GM15510 (cell line): Measurements from ENCODE around the gene MKLN1.

Experiments
- POLR2A ChIP-seq: IDR thresholded peaks from 3 replicates; pipeline ENCODE4 v1.6.1; 2011; ENCODE audit warnings: borderline replicate concordance; ENCODE audit not compliant: insufficient read length; ENCODE audit errors: extremely low read depth

Gene MKLN1

DNA sequence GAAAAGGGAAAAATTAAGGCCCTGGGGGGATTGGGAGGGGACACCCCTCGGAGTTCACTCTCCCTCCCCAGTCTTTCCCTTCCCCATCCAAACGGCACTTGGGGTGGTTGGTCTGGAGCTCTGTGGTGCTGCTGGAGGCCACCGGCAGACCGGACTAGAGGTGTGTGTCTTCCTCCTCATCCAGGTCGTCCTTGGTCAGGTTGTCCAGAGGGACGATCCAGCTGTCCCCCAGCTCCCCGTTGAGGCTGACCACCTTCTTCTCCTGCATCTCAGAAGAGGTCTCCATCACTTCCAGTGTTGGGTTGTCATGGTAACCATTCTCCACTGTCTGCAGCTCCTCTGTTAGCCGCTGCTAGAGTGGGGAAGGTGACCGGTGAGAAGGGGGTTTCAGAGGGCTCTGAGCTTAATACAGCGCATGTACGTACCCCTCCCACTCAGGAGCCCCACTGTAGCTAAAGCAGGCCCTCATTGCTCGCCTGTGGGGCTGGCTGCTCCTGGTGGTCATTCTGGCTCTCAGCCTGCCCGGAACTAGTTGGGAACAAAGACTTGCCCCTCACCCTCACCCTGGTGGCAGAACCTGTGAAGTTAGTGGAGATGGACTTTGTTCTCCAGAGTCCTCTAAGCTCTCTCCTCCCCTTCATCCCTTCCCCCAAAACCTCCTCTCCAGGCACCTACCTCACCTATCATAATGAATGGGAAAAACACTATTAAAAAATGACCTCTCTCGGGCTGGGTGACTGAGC, 176.7 kb downstream of the MKLN1 start:
- TF ChIP-seq POLR2A: no peak

DNA sequence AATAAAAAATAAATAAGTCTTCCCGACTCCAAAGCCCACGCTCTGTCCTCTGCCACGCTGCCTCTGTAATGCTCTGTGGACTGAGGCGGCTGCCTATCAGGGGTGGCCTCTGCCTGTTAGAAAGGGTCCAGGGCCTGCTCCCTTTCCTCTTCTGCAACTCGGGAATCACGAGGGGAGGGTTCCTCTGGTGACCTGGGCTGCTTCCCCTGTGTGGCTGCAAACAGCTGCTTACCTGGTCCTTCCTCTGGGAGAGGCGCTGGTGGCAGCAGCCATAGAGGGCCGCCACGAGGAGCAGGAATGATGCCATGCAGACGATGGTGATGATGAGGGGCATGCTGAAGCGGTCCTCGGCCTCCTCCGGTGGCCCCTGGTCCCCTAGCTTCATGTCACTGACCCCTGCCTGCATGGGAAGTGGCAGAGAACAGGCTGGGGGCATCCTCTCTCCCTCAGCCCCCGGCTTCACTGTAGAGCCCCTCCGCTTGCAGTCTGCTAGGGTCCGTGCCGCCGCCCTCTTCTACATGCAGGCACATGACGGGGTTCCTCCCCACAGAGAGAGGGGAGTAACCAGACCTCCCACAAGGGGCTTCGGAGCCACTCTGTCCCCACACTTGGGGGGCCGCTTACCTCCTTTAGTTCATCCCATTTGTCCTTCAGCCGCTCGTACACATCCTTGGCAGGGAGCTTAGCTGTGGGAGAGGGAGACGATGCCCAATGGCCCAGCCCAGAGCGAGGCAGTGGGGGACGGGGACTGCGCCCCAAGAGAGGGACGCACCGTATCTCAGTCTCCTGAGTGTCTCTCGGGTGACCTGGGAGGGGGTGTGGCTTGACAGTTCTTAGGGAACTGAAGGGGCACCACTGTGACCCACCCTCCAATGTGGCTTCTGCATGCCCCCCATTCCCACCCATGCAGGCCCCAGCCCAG, 178.2 kb downstream of the MKLN1 start:
- no peak for TF ChIP-seq POLR2A

DNA sequence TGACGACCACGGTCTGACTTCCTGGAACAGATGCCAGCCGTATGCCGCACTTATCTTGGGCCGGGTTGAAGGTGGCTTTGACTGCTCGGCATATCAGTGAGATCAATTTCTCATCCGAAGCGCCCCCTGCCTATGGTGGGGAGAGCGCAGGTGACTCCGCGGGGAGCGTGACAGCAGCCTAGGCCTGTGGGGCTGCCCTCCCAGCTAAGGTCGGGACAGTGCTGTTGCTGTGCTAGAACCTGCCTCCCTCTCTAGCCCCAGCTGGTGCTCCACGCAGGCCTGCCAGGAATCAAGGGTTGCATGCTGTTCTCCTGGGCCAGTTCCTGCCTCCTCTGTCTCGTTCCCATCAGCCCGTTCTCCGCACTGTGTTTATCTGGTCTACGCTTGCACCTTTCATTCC, 178.9 kb downstream of the MKLN1 start:
- TF ChIP-seq POLR2A: no peak

DNA sequence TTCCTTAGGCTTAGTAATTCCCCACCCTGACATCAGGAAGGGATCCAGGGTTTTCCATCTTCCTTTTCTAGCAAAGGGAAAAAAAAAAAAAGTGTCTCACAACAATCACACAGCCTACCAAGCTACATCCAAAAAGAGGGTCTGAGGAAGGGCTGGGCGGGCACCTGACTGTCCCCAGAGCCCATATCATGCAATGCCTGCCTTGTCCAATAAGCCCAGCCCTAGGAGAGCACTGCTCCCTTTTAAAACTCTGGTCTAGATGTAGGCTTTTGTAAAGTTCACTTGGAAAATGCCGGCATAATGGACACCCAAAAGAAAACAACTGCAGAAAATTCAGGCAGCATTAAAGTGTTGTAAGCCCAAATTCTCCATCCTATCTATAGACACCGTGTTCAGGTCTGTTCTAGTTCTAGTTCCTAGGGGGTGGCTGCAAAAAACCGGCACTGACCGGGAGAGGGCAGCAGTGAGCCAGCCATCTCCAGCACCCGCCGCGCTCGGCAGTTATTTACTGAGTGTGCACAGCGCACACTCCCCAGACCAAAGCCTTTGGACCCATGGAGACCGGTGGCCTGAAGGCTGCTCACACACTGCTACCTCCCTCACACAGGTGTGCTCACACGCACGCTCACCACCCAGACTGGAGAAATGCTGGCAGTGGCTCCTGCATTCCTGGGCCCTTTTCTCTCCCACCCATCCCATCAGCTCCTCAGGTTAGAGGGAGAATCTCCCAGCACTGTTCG, 180.1 kb downstream of the MKLN1 start:
- no peak for TF ChIP-seq POLR2A

DNA sequence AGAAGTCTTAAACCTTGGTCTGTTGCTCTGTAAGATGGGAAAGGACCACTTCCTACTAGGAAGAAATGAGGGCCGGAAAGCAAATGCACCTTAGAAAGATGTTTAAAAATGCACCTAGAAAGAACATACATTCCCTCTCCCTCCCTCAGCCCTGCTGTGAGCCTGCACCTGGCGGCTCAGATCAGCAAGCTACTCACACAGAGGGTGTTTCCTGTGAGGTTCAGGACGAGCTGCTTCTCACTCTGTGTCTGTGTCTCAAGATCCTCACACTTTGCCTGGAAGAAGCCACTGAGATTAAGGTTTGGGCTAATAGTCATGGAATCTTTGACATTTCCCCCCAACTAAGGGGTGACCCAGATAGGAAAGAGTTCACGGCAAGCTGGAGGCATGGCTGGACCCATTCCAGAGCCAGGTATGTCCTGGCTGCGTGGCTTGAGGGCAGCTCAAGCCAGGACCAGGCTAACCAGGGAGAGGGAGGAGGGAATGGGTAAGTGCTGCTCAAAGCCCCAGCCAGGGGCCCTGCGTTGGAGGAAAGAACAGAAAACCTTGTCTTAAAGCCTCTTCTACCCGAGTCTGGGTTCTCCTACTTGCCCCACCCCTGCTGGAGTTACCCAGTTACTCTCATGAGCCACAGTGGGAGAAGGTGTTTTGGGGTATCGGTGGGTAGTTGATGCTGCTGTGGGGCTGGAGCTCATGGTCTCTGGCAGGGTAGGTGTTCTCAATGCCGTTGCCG, 181.2 kb downstream of the MKLN1 start:
- TF ChIP-seq POLR2A: no peak

DNA sequence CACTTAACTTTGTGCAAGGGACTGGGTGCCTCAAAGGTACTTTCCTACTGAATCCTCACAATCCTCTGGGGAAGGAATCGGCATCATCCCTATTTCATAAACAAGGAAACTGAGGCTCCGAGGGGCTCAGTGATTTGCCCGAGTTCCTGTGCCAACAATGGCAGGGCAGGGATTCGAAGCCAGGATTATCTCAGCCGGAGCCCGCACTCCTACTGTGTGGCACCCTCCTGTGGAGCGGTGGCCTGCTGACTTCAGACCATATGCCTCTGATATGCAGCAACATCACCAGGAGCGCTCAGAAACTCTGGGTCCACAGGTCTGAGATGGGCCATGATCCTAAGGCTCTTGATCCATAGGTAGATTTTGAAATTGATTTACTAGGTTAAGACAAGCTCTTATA, 182.1 kb downstream of the MKLN1 start:
- TF ChIP-seq POLR2A: no peak

DNA sequence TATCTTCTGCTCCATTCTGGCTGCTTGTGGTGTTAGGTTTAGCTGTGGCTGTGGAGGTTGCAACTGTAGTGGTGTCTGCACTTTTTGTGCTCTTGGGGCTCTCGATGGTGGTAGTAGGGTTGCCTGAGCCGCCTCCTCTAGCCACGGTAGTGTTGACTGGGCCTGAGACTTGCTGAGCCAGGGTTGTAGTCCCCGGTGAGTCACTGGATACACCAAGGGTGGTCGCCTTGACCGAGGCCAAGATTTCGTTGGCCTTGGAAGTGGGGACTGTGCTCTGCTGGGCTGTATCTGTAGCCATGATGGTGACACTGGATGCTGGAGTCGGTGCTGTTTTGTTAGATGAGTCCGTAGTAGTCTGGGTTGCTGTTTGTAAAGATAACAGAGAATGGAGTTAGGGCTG, 183.4 kb downstream of the MKLN1 start:
- no peak for TF ChIP-seq POLR2A

DNA sequence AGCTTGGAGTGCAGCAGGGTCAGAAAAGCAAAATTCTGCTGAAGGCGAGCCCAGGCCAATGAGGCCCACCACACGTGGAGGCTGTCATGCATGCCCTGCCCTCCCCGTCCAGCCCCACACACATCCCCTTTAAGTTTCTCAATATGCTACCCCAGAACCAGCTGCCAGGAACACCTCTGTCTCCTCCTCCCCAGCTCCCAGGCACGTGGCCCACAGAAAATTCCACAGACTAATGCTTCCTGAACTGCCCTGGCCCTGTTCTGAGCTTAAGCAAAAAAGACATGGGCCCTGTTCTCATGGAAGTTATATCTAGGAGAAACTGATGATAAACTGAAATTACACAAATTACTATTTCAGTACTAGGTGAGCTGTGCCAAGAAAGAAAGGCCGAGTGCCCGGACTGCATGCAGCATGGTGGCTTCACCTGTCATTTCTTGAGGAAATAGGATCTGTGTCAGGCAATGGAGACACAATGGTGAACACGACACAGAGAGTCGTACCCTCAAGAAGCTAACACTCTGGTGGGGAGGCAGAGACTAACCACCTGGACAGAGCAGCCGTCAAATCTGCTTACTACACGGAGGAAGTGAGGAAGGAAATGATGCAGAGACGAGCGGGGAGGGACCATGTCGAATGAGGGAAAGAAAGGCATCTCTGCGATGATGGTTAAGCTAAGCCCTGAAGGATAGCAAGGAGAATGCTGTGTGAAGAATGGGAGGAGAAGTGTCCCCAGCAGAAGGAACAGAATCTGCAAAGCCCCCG, 184.3 kb downstream of the MKLN1 start:
- no peak for TF ChIP-seq POLR2A

DNA sequence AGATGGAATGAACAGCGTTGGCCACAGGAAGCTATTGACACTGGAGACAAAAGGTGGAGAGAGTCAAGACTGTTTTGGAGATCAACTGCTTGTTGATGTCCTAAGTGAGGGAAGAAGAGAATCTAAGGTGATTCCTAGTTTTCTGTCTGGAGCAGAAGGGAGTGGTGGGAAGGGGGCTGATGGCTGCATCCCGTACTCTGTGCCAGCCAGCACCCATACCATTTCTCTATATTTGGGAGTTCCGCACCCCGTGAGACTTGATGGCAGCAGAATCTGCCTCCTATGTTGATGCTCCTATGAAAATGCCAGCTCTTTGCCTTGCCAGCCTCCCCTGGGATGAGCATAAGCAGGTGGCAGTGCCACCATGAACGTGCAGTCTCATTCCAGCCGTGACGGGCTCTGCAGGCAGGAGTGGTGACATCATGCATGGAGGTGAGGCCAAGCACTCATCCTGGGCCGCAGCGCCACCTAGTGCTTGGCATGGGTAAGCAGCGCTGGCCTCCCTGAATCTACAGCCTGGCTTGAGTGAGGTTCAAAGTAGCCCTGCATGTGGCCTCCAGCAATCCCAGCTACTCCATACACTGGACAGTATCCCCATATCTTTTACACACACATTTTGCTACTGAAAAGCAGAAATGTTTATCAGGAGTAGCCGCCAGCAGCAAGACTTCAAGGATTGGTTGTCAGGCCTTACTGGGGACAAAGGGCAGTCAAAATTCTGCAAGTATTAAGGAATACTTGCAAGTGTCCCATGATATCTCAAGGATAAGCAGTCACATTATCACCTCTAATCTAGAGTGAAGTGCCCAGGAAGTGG, 185.8 kb downstream of the MKLN1 start:
- TF ChIP-seq POLR2A: no peak

DNA sequence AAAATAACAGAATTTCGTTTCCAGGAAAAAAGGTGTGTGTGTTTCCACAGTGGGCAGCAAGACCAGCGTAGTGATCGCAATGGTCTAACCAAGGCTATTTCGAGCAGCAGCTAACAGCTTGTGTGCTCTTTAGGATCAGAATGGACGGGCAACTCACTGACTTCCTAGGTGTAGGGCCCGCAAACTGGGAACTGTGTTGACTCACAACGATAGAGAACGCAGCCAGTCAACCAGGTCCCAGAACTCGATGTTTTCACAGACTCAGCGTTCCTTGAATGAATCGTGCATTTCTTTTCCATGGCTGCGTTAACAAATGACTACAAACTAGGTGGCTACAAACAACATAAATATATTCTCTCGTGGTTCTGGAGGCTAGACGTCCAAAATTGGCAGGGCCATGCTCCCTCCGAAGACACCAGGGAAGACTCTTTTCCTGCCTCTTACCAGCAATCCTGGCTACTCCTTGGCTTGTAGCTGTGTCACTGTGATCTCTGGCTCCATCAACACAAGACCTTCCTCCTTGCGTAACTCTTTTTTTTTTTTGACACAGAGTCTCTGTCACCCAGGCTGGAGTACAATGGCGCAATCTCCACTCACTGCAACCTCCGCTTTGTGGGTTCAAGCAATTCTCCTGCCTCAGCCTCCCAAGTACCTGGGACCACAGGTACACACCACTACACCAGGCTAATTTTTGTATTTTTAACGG, 189.7 kb downstream of the MKLN1 start:
- TF ChIP-seq POLR2A: no peak

DNA sequence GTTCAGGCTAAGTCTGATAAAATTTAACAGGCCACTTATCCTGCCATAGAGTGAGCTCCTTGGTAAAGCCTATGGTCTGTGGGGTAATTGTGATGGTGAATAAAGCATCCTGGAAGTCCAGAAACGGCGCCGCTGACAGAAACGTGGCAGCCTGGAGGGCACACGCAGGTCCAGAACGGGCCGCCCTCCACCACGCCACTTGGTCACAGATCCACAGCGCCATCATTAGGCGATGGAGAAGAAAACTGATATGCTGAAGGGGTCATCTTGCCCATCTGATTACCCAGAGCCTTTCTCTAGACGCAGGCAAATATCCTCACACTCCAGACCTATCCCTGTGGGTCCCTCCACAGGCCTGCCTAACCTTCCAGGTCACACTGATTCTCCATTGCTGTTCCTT, 190.9 kb downstream of the MKLN1 start:
- TF ChIP-seq POLR2A: no peak

DNA sequence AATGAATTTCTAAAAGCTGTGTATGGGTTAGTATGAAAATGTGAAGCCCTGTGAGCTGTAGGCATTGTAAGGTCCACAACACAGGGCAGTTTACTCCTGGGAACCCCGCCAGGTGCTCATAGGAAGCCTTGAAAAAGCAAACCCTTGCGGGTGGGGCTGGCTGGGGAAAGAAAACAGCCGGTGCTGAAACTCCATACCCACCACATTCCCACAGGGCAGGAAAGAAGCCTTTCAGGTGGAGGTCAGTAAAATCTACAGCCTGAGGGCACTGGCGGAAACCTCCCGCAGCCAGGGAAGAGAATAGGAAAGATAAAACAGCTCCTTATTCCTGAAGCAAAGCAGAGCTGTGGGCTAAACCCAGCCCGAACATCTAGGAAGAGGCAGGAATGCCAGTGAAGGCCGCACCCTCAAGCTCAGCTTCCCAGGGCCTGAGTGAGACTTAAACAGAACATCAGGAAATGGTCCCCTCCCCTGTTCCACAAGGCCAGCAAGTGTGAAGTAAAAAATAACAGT, 194.0 kb downstream of the MKLN1 start:
- no peak for TF ChIP-seq POLR2A
